Measurements from ENCODE around the gene OR4K17. TPM values are rescaled to one million over a fixed set of nuclear protein-coding genes. Genes with fewer than 3 reads are reported as not detected.
"Not testable (repeated sequence)": the region's sequence is repeated elsewhere in the genome, so short reads cannot be mapped to it uniquely, and the experiment has no call there.

The OR4K17 gene
- total RNA-seq, 1 experiment from 2014 or later = not detected

GRCh38 chr14:20143911-20144310 is 33.4 kb downstream of the OR4K17 start:
- no peak for TF ChIP-seq CTCF (IDR thresholded peaks at IDR 0.05; ENCODE audit: unreplicated experiment)
- H3K27me3 Mint-ChIP-seq (ENCODE audit: insufficient read depth, unreplicated experiment) = peaks cover 67% of the 10 kb centered on the region
- ChIA-PET CTCF (interaction anchor here (0.7 kb wide), 1 partner anchor 11 kb away, joined by 4 read pairs; no protein-coding TSS in a partner anchor), POLR2A (no interaction called here)
- H3K27ac Mint-ChIP-seq (ENCODE audit: low read depth, unreplicated experiment) = no peak overlapping the region
- intact Hi-C loops (cut with micrococcal nuclease) = no loop called here
- no peak overlapping the region for H3K4me3 Mint-ChIP-seq (ENCODE audit: unreplicated experiment)
- no TSS peak for BruUV-seq (replicated peaks)
- H3K36me3 Mint-ChIP-seq (ENCODE audit: insufficient read depth, unreplicated experiment) = no peaks in the 10 kb centered on the region
- H3K4me1 Mint-ChIP-seq (ENCODE audit: insufficient read depth, unreplicated experiment) = no peaks in the 10 kb centered on the region
- DNase-seq (ENCODE audit: unreplicated experiment) = peak; percentile 27
- H3K9me3 Mint-ChIP-seq (ENCODE audit: unreplicated experiment) = no peaks in the 10 kb centered on the region

GRCh38 chr14:20144820-20145219 is 34.3 kb downstream of the OR4K17 start:
- H3K36me3 Mint-ChIP-seq (ENCODE audit: insufficient read depth, unreplicated experiment) = no peaks in the 10 kb centered on the region
- intact Hi-C loops (cut with micrococcal nuclease) = no loop called here
- no peak for DNase-seq (ENCODE audit: unreplicated experiment)
- no peak overlapping the region for H3K27ac Mint-ChIP-seq (ENCODE audit: low read depth, unreplicated experiment)
- no peaks in the 10 kb centered on the region for H3K9me3 Mint-ChIP-seq (ENCODE audit: unreplicated experiment)
- H3K4me3 Mint-ChIP-seq (ENCODE audit: unreplicated experiment) = no peak overlapping the region
- ChIA-PET POLR2A (no interaction called here), CTCF (no interaction called here)
- H3K27me3 Mint-ChIP-seq (ENCODE audit: insufficient read depth, unreplicated experiment) = peaks cover 69% of the 10 kb centered on the region
- no peaks in the 10 kb centered on the region for H3K4me1 Mint-ChIP-seq (ENCODE audit: insufficient read depth, unreplicated experiment)
- no TSS peak for BruUV-seq (replicated peaks)
- no peak for TF ChIP-seq CTCF (IDR thresholded peaks at IDR 0.05; ENCODE audit: unreplicated experiment)

GRCh38 chr14:20164462-20164861 is 53.9 kb downstream of the OR4K17 start:
- intact Hi-C loops (cut with micrococcal nuclease) = no loop called here
- ChIA-PET POLR2A (no interaction called here), CTCF (no interaction called here)
- TF ChIP-seq CTCF (IDR thresholded peaks at IDR 0.05; ENCODE audit: unreplicated experiment) = no peak
- Mint-ChIP-seq H3K27ac (ENCODE audit: low read depth, unreplicated experiment) (no peak overlapping the region), H3K36me3 (ENCODE audit: insufficient read depth, unreplicated experiment) (no peaks in the 10 kb centered on the region), H3K27me3 (ENCODE audit: insufficient read depth, unreplicated experiment) (peaks cover 68% of the 10 kb centered on the region), H3K4me1 (ENCODE audit: insufficient read depth, unreplicated experiment) (no peaks in the 10 kb centered on the region), H3K4me3 (ENCODE audit: unreplicated experiment) (no peak overlapping the region), H3K9me3 (ENCODE audit: unreplicated experiment) (peaks cover 8% of the 10 kb centered on the region)
- no TSS peak for BruUV-seq (replicated peaks)
- no peak for DNase-seq (ENCODE audit: unreplicated experiment)

GRCh38 chr14:20167091-20167490 is 56.6 kb downstream of the OR4K17 start:
- POLR2A ChIA-PET = no interaction called here
- CTCF ChIA-PET = interaction anchor here (0.6 kb wide), 1 partner anchor 1425 kb away, joined by 3 read pairs; no protein-coding TSS in a partner anchor
- H3K27me3 Mint-ChIP-seq (ENCODE audit: insufficient read depth, unreplicated experiment) = peaks cover 48% of the 10 kb centered on the region
- H3K4me3 Mint-ChIP-seq (ENCODE audit: unreplicated experiment) = no peak overlapping the region
- no peak overlapping the region for H3K27ac Mint-ChIP-seq (ENCODE audit: low read depth, unreplicated experiment)
- no TSS peak for BruUV-seq (replicated peaks)
- H3K36me3 Mint-ChIP-seq (ENCODE audit: insufficient read depth, unreplicated experiment) = no peaks in the 10 kb centered on the region
- intact Hi-C loops (cut with micrococcal nuclease) = no loop called here
- no peak for TF ChIP-seq CTCF (IDR thresholded peaks at IDR 0.05; ENCODE audit: unreplicated experiment)
- DNase-seq (ENCODE audit: unreplicated experiment) = no peak
- H3K9me3 Mint-ChIP-seq (ENCODE audit: unreplicated experiment) = peaks cover 8% of the 10 kb centered on the region
- H3K4me1 Mint-ChIP-seq (ENCODE audit: insufficient read depth, unreplicated experiment) = no peaks in the 10 kb centered on the region

- H3K36me3 Mint-ChIP-seq (ENCODE audit: insufficient read depth, unreplicated experiment); H3K9me3 Mint-ChIP-seq (ENCODE audit: unreplicated experiment); H3K4me3 Mint-ChIP-seq (ENCODE audit: unreplicated experiment); H3K4me1 Mint-ChIP-seq (ENCODE audit: insufficient read depth, unreplicated experiment); POLR2A ChIA-PET; H3K27ac Mint-ChIP-seq (ENCODE audit: low read depth, unreplicated experiment); intact Hi-C loops (cut with micrococcal nuclease); BruUV-seq (replicated peaks): not testable (repeated sequence)
- CTCF ChIA-PET = interaction anchor here (0.6 kb wide), 1 partner anchor 871 kb away, joined by 4 read pairs; no protein-coding TSS in a partner anchor
- DNase-seq (ENCODE audit: unreplicated experiment) = peak; percentile 66
- peaks cover 22% of the 10 kb centered on the region for H3K27me3 Mint-ChIP-seq (ENCODE audit: insufficient read depth, unreplicated experiment)
Measured at GRCh38 chr14:20169852-20170251, 59.3 kb downstream of the OR4K17 start.
